Lower lobe of right lung (tissue), 2 donors: Measurements from ENCODE around the gene SORCS2. TPM values are rescaled to one million over a fixed set of nuclear protein-coding genes. Genes with fewer than 3 reads are reported as not detected.

Experiments
- ATAC-seq, 2 donors: fragments of 200-7000 bp; cut with Tn5 transposase; one replicate each; pipeline ENCODE4 v1.9.1; 2020 to 2022; ENCODE audit warnings: mild to moderate bottlenecking in 2 of 2, moderate library complexity in 2 of 2
- DNase-seq: peaks from one replicate; pipeline ENCODE4 v3.0.0-alpha.2; 2020
- H3K27ac ChIP-seq: fragments of 200-600 bp; one replicate; pipeline ENCODE4 v1.8.0; 2022
- H3K27me3 ChIP-seq: fragments of 200-600 bp; one replicate; pipeline ENCODE4 v1.8.0; 2022; ENCODE audit warnings: low read depth
- H3K36me3 ChIP-seq: fragments of 200-600 bp; one replicate; pipeline ENCODE4 v1.8.0; 2022; ENCODE audit warnings: mild to moderate bottlenecking
- H3K4me1 ChIP-seq: fragments of 200-600 bp; one replicate; pipeline ENCODE4 v1.8.0; 2022
- H3K4me3 ChIP-seq: fragments of 200-600 bp; one replicate; pipeline ENCODE4 v1.8.0; 2022; ENCODE audit warnings: mild to moderate bottlenecking
- H3K9me3 ChIP-seq: fragments of 200-600 bp; one replicate; pipeline ENCODE4 v1.8.0; 2022
- intact Hi-C: fragments of 100-400 bp; cut with DNase I; formaldehyde crosslinking; loops from one replicate; pipeline ENCODE4 v1.11.0; 2022
- total RNA-seq: library from RNA; stranded (reverse); fragmentation: NEBNext Ultra II Directional; extraction: Animal tissue kit (Norgen Biotek cat#: 25700); gene quantifications from one replicate; pipeline ENCODE4 v1.2.1, GENCODE V29; 2021
- TF ChIP-seq, protein P1 (sequence below): fragments of 200-600 bp; IDR thresholded peaks from one replicate; pipeline ENCODE4 v1.8.0; 2022; ENCODE audit warnings: antibody characterized with exemption, mild to moderate bottlenecking
- donor health status: DM: no; HTN: yes; CAD: no; lungs with severe emphysema.

Gene SORCS2
- total RNA-seq, 1 donor from 2014 or later: 5.8 TPM

DNA sequence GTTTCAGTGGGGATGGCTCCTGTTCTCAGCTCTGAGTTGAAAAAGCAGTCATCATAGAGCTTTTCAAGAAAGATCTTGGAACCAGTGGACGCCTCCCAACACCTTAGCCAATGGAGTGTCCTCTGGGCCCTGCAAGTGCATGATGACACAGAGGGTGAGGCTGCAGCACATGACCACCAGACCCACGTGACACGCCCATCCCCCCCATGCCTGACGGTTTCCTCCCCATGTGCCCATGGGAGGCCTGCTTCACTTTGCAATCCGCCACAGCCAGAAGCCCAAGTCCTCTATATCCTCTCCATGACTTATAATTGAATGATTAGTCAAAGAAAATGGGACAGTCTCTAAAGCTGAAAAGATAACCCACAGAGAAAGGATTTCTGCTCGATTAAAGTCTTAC lies 560.3 kb downstream of the SORCS2 start:
- TF ChIP-seq, protein P1, sequence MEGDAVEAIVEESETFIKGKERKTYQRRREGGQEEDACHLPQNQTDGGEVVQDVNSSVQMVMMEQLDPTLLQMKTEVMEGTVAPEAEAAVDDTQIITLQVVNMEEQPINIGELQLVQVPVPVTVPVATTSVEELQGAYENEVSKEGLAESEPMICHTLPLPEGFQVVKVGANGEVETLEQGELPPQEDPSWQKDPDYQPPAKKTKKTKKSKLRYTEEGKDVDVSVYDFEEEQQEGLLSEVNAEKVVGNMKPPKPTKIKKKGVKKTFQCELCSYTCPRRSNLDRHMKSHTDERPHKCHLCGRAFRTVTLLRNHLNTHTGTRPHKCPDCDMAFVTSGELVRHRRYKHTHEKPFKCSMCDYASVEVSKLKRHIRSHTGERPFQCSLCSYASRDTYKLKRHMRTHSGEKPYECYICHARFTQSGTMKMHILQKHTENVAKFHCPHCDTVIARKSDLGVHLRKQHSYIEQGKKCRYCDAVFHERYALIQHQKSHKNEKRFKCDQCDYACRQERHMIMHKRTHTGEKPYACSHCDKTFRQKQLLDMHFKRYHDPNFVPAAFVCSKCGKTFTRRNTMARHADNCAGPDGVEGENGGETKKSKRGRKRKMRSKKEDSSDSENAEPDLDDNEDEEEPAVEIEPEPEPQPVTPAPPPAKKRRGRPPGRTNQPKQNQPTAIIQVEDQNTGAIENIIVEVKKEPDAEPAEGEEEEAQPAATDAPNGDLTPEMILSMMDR: no peak
- Histone ChIP-seq H3K4me3 (no peak overlapping the region), H3K36me3 (no peaks in the 10 kb centered on the region), H3K4me1 (peaks cover 31% of the 10 kb centered on the region), H3K27me3 (no peaks in the 10 kb centered on the region), H3K27ac (no peak overlapping the region), H3K9me3 (no peaks in the 10 kb centered on the region)
- no peak for ATAC-seq
- peak; percentile 42 for DNase-seq
- intact Hi-C loops: no loop called here

DNA sequence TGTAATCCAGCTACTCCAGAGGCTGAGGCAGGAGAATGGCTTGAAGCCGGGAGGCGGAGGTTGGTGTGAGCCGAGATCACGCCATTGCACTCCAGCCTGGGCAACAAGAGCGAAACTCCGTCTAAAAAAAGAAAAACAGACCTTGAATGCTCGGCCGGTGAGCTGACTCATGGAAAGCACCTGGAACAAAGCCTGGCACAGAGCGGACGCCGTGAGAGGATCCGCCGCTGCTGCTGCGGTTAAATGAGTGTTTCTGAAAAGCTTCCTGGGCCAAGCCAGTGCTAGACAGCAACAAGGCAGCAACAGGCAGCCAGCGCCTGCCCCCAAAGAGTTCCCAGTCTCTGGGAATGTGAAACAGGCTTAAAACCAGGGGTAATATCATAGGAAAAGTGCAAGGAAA lies 560.9 kb downstream of the SORCS2 start:
- intact Hi-C loops: no loop called here
- Histone ChIP-seq H3K4me1 (peaks cover 35% of the 10 kb centered on the region), H3K27ac (no peak overlapping the region), H3K36me3 (no peaks in the 10 kb centered on the region), H3K9me3 (no peaks in the 10 kb centered on the region), H3K27me3 (no peaks in the 10 kb centered on the region), H3K4me3 (no peak overlapping the region)
- TF ChIP-seq, protein P1: no peak
- DNase-seq (peak; percentile 43), ATAC-seq (peak; percentile 36 to 44)

DNA sequence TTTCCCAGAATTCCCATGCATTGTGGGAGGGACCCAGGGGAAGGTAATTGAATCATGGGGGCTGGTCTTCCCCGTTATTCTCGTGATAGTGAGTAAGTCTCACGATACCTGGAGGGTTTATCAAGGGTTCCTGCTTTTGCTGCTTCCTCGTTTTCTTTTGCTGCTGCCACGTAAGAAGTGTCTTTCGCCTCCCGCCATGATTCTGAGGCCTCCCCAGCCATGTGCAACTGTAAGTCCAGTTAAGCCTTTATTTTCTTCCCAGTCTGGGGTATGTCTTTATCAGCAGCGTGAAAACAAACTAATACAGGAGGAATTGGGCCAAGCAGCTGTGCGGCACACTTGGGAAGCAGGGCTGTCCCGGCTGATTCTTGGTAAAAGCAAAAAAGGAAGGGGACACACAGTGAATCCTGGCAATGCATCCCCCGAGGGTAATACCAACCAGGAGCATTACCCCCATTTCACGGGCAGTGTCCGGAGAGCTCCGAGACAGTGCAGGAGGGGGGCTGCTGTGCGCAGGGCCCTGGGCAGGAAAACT lies 561.7 kb downstream of the SORCS2 start:
- no peak overlapping the region for H3K27ac ChIP-seq
- ATAC-seq (no peak), DNase-seq (no peak)
- H3K9me3 ChIP-seq: no peaks in the 10 kb centered on the region
- no peaks in the 10 kb centered on the region for H3K36me3 ChIP-seq
- TF ChIP-seq, protein P1: no peak
- peaks cover 35% of the 10 kb centered on the region for H3K4me1 ChIP-seq
- no peaks in the 10 kb centered on the region for H3K27me3 ChIP-seq
- no peak overlapping the region for H3K4me3 ChIP-seq
- intact Hi-C loops: no loop called here

DNA sequence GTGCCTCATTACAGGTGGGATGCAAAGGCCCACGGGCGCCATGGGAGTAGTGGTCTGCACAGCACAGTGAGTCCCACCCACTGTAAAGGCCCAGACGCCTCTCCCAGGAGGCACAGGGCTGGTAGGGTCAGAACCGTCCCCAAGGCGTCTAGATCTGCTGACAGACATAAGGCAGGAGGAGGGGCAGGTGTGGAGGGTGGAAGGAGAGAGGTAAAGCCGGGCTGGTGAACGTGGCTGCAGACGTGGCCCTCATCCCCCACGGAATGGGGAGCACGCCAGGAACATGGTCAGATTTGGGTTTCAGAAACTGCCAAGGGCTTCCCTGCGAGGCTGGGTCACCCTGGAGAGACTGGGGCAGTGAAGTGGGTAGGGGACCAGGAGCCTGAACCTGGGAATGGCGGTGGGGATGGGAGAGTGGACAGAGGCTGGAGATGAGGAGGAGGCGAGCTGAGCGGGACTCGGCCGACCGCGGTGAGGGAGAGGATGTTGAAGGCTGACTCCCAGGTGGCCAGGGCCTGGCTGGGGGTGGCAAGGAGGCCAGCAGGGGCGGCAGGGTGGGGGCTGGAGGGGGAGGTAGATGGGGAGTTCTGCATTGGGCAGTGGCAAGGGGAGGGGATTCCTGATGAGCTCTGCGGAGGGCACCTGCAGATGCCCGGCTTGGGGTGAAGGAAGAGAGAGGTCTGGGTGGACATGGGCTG lies 562.4 kb downstream of the SORCS2 start:
- ATAC-seq (no peak), DNase-seq (peak; percentile 25)
- TF ChIP-seq, protein P1: no peak
- H3K27ac ChIP-seq: no peak overlapping the region
- no peaks in the 10 kb centered on the region for H3K9me3 ChIP-seq
- intact Hi-C loops: loop anchor here (5.0 kb wide), 1 partner anchor 48 kb away; no protein-coding TSS in a partner anchor
- H3K36me3 ChIP-seq: no peaks in the 10 kb centered on the region
- H3K4me3 ChIP-seq: no peak overlapping the region
- H3K4me1 ChIP-seq: peaks cover 32% of the 10 kb centered on the region
- no peaks in the 10 kb centered on the region for H3K27me3 ChIP-seq

DNA sequence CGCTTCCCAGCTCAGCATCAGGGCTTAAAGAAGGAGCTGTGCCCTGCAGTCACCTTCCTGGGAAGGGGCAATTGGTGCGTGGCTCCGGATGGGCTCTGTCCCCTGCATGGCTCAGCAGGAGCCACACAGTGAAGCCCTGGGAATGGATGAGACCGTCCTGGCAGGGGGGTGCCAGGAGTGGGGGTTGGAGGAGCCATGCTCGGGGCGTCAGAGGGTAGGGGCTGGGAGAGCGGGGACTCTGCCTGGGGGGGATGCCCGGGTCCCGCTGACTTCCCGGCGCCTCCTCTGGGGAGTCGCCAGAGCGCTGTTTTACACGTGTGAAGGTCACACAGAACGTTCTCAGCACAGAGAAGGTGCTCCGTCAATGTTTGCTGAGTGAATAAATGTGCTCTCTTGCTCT lies 563.2 kb downstream of the SORCS2 start:
- ATAC-seq (no peak), DNase-seq (peak; percentile 27)
- Histone ChIP-seq H3K9me3 (no peaks in the 10 kb centered on the region), H3K4me3 (no peak overlapping the region), H3K4me1 (peaks cover 24% of the 10 kb centered on the region), H3K27me3 (no peaks in the 10 kb centered on the region), H3K36me3 (no peaks in the 10 kb centered on the region), H3K27ac (no peak overlapping the region)
- intact Hi-C loops: loop anchor here (5.0 kb wide), 1 partner anchor 47 kb away; no protein-coding TSS in a partner anchor
- TF ChIP-seq, protein P1: no peak
